GM12878 (cell line): ENCODE data around the gene TSHZ1. TPM values are rescaled to one million over a fixed set of nuclear protein-coding genes. Genes with fewer than 3 reads are reported as not detected.

Source experiments
- BCL3 ChIP-seq: IDR thresholded peaks from 2 replicates; pipeline ENCODE4 v1.6.1; 2011; ENCODE audit warnings: borderline replicate concordance, low read depth, mild to moderate bottlenecking, moderate library complexity, low read length; ENCODE audit not compliant: insufficient read depth, poor library complexity, severe bottlenecking
- GABPA ChIP-seq: IDR thresholded peaks from 2 replicates; pipeline ENCODE4 v1.6.1; 2014; ENCODE audit warnings: antibody characterized with exemption, low read depth, mild to moderate bottlenecking, inconsistent platforms
- GATAD2B ChIP-seq: fragments of 450-650 bp; conservative IDR thresholded peaks from 2 replicates; pipeline ENCODE4 v1.6.1; 2017; ENCODE audit warnings: low read depth, mild to moderate bottlenecking, moderate library complexity
- HCFC1 ChIP-seq: fragments of 150-350 bp; IDR thresholded peaks from 2 replicates; pipeline ENCODE4 v1.6.1; 2014; ENCODE audit warnings: low read length
- MAX ChIP-seq: IDR thresholded peaks from 2 replicates; pipeline ENCODE4 v1.6.1; 2012; ENCODE audit warnings: low read depth, low read length, improper control_type of control experiment
- MEF2B ChIP-seq: fragments of 450-650 bp; IDR thresholded peaks from 2 replicates; pipeline ENCODE4 v1.6.1; 2018; ENCODE audit warnings: mild to moderate bottlenecking, moderate library complexity; ENCODE audit not compliant: partially characterized antibody, poor library complexity, severe bottlenecking
- MLLT1 ChIP-seq: fragments of 450-650 bp; IDR thresholded peaks from 2 replicates; pipeline ENCODE4 v1.6.1; 2016; ENCODE audit warnings: mild to moderate bottlenecking
- NFYB ChIP-seq: IDR thresholded peaks from 2 replicates; pipeline ENCODE4 v1.6.1; 2011; ENCODE audit warnings: low read depth, mild to moderate bottlenecking, low read length, improper control_type of control experiment, moderate library complexity; ENCODE audit not compliant: insufficient read depth
- RBBP5 ChIP-seq: fragments of 200-600 bp; sonication (generic); conservative IDR thresholded peaks from 2 replicates; pipeline ENCODE4 v1.6.1; 2016
- SIN3A ChIP-seq: IDR thresholded peaks from 2 replicates; pipeline ENCODE4 v1.6.1; 2012; ENCODE audit warnings: low read depth, low read length, improper control_type of control experiment
- TCF12 ChIP-seq: IDR thresholded peaks from 2 replicates; pipeline ENCODE4 v1.6.1; 2011; ENCODE audit warnings: low read depth, mild to moderate bottlenecking, low read length
- polyA plus RNA-seq, 11 experiments: library from polyadenylated mRNA; depleted of rRNA in 4 of 11; unstranded in 6 of 11; stranded (reverse) in 5 of 11; fragments of >200 nt; fragmentation: Nextera tagmentation in 4 of 11; fragmentation: Illumina TruSeq in 1 of 11; extraction: Ambion mirVana in 4 of 11; extraction: Trizol in 1 of 11; gene quantifications; 1 replicate in 1 of 11; 2 replicates in 10 of 11; pipeline versions ENCODE4 v1.2.1 to v1.2.3, GENCODE V29; 2011 to 2016; ENCODE audit warnings: inconsistent platforms in 2 of 11, missing spikeins in 2 of 11, low read depth in 1 of 11
- total RNA-seq, 4 experiments: library from RNA; depleted of rRNA in 3 of 4; stranded (reverse); fragments of >200 nt in 3 of 4; fragmentation: Illumina TruSeq in 1 of 4; extraction: Trizol in 1 of 4; gene quantifications; 2 replicates each; pipeline versions ENCODE4 v1.2.1 to v1.2.3, GENCODE V29; 2013 to 2021
- TF ChIP-seq, protein P1 (sequence below): fragments of 150-350 bp; IDR thresholded peaks from 2 replicates; pipeline ENCODE4 v1.6.1; 2016; ENCODE audit warnings: low read depth, low read length

TSHZ1 gene
- total and polyA plus RNA-seq, 10 of the 15 experiments (the other 5 are each of a cell fraction or from before 2014, with no cell fraction given): 2.2 to 15.2 (median 5.1) TPM

GRCh38 chr18:75192899-75193298, 17.7 kb upstream of the TSHZ1 start (continued):
- TF ChIP-seq TCF12: no peak
- TF ChIP-seq GABPA: no peak
- TF ChIP-seq RBBP5: no peak
- TF ChIP-seq SIN3A: no peak
- no peak for TF ChIP-seq HCFC1
- TF ChIP-seq, protein P1, sequence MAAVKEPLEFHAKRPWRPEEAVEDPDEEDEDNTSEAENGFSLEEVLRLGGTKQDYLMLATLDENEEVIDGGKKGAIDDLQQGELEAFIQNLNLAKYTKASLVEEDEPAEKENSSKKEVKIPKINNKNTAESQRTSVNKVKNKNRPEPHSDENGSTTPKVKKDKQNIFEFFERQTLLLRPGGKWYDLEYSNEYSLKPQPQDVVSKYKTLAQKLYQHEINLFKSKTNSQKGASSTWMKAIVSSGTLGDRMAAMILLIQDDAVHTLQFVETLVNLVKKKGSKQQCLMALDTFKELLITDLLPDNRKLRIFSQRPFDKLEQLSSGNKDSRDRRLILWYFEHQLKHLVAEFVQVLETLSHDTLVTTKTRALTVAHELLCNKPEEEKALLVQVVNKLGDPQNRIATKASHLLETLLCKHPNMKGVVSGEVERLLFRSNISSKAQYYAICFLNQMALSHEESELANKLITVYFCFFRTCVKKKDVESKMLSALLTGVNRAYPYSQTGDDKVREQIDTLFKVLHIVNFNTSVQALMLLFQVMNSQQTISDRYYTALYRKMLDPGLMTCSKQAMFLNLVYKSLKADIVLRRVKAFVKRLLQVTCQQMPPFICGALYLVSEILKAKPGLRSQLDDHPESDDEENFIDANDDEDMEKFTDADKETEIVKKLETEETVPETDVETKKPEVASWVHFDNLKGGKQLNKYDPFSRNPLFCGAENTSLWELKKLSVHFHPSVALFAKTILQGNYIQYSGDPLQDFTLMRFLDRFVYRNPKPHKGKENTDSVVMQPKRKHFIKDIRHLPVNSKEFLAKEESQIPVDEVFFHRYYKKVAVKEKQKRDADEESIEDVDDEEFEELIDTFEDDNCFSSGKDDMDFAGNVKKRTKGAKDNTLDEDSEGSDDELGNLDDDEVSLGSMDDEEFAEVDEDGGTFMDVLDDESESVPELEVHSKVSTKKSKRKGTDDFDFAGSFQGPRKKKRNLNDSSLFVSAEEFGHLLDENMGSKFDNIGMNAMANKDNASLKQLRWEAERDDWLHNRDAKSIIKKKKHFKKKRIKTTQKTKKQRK: no peak
- TF ChIP-seq MEF2B: no peak
- no peak for TF ChIP-seq GATAD2B
- TF ChIP-seq MAX: no peak
- no peak for TF ChIP-seq MLLT1
- no peak for TF ChIP-seq BCL3
- TF ChIP-seq NFYB: no peak
